Motor neuron (in vitro differentiated cells): Measurements from ENCODE around the gene ENAM. TPM values are rescaled to one million over a fixed set of nuclear protein-coding genes. Genes with fewer than 3 reads are reported as not detected.
"Not testable (repeated sequence)": the region's sequence is repeated elsewhere in the genome, so short reads cannot be mapped to it uniquely, and the experiment has no call there.

Experiments used
- ATAC-seq, 8 experiments: fragments of 200-7000 bp; cut with Tn5 transposase; replicated peaks in 6 of 8; 2 replicates each; pipeline ENCODE4 v1.8.0; 2021; ENCODE audit warnings: mild to moderate bottlenecking in 8 of 8, moderate library complexity in 8 of 8
- H3K27ac ChIP-seq, 2 donors: fragments of 250-450 bp; sonication (Bioruptor Pico); 2 replicates each; pipeline ENCODE4 v1.9.0; 2021; ENCODE audit warnings: antibody characterized with exemption in 2 of 2, mild to moderate bottlenecking in 2 of 2, moderate library complexity in 1 of 2
- H3K4me1 ChIP-seq, 2 donors: fragments of 250-450 bp; sonication (Bioruptor Pico); replicated peaks in 1 of 2; 2 replicates each; pipeline ENCODE4 v1.6.1; 2021; ENCODE audit warnings: antibody characterized with exemption in 2 of 2, mild to moderate bottlenecking in 2 of 2, moderate library complexity in 1 of 2
- H3K4me3 ChIP-seq, 5 donors: fragments of 250-450 bp; sonication (Bioruptor Pico); 2 replicates each; pipeline ENCODE4 v1.9.0; 2021; ENCODE audit warnings: antibody characterized with exemption in 5 of 5, mild to moderate bottlenecking in 5 of 5, moderate library complexity in 4 of 5
- WGBS, 10 experiments: fragments of 450-650 bp; shearing (Covaris generic); methylation state at CpG; one replicate each; pipeline ENCODE4 v1.0.0; 2022; 5-methylcytosine and 5-hydroxymethylcytosine counted together
- in situ Hi-C, 9 experiments: fragments of 400-800 bp; cut with MboI; loops; one replicate each; pipeline ENCODE4 v1.15.0; 2021; ENCODE audit warnings: low sequenced_read_pairs in 9 of 9, low pct_unique_long_range_greater_than_20kb in 2 of 9; ENCODE audit not compliant: unreplicated experiment in 9 of 9
- total RNA-seq, 8 experiments: library from RNA; unstranded; fragments of 300-600 nt; gene quantifications; 2 replicates each; pipeline versions ENCODE4 v1.2.3 to v1.2.4, GENCODE V29; 2022

The ENAM gene
- total RNA-seq, 8 experiments from 2014 or later: 0.05 to 0.33 (median 0.14) TPM; not detected in 2

- ATAC-seq: no peak
- Histone ChIP-seq H3K27ac (no peak overlapping the region), H3K4me3 (no peak overlapping the region), H3K4me1 (no peaks in the 10 kb centered on the region)
- in situ Hi-C loops: loop anchor here in 1 of 9 experiments (25.0 kb wide), 1 partner anchor 1044 kb away; no protein-coding TSS in a partner anchor
- WGBS, 10 experiments: 10 to 100% (median 74%) methylated on average over 1 to 3 of the region's 3 CpGs; no CpG with 5 or more reads in 1 of the 10 experiments
These were observed 39.4 kb downstream of the ENAM start for GRCh38 chr4:70667740-70668535.

- Histone ChIP-seq H3K27ac (no peak overlapping the region), H3K4me3 (no peak overlapping the region), H3K4me1 (no peaks in the 10 kb centered on the region)
- no peak for ATAC-seq
- in situ Hi-C loops: loop anchor here in 1 of 9 experiments (25.0 kb wide), 1 partner anchor 1042 kb away; no protein-coding TSS in a partner anchor
- 15 to 100% (median 73%) methylated on average over 1 to 5 of the region's 5 CpGs for WGBS, 10 experiments
These were observed 41.9 kb downstream of the ENAM start for GRCh38 chr4:70670332-70671014.

GRCh38 chr4:70671091-70671490, 42.5 kb downstream of the ENAM start:
- Histone ChIP-seq H3K4me1 (no peaks in the 10 kb centered on the region), H3K4me3 (no peak overlapping the region), H3K27ac (no peak overlapping the region)
- ATAC-seq: no peak
- WGBS, 10 experiments: 29 to 100% (median 66%) methylated on average over 2 of the region's 2 CpGs; no CpG with 5 or more reads in 4 of the 10 experiments
- in situ Hi-C loops: loop anchor here in 1 of 9 experiments (25.0 kb wide), 1 partner anchor 1041 kb away; no protein-coding TSS in a partner anchor

- in situ Hi-C loops: loop anchor here in 1 of 9 experiments (25.0 kb wide), 1 partner anchor 1038 kb away; no protein-coding TSS in a partner anchor
- H3K4me1 ChIP-seq: no peaks in the 10 kb centered on the region
- no peak overlapping the region for H3K27ac ChIP-seq
- no peak for ATAC-seq
- no peak overlapping the region for H3K4me3 ChIP-seq
These were observed 45.6 kb downstream of the ENAM start for GRCh38 chr4:70674191-70674590.

- H3K27ac ChIP-seq: no peak overlapping the region
- WGBS, 10 experiments: 30 to 100% (median 89%) methylated on average over 1 of the region's 1 CpG; no CpG with 5 or more reads in 3 of the 10 experiments
- no peaks in the 10 kb centered on the region for H3K4me1 ChIP-seq
- no peak overlapping the region for H3K4me3 ChIP-seq
- in situ Hi-C loops: loop anchor here in 1 of 9 experiments (25.0 kb wide), 1 partner anchor 1038 kb away; no protein-coding TSS in a partner anchor
- ATAC-seq: no peak
These were observed 46.2 kb downstream of the ENAM start for GRCh38 chr4:70674731-70675130.

- ATAC-seq: no peak
- Histone ChIP-seq H3K4me1 (no peaks in the 10 kb centered on the region), H3K27ac (no peak overlapping the region), H3K4me3 (no peak overlapping the region)
- in situ Hi-C loops: no loop called here
- WGBS, 10 experiments: 83 to 91% (median 86%) methylated on average over 3 to 5 of the region's 6 CpGs; no CpG with 5 or more reads in 4 of the 10 experiments
These were observed 48.1 kb downstream of the ENAM start for GRCh38 chr4:70676554-70677090.

GRCh38 chr4:70678383-70678999, 49.9 kb downstream of the ENAM start:
- ATAC-seq: no peak
- WGBS, 10 experiments: 67 to 100% (median 100%) methylated on average over 1 of the region's 1 CpG; no CpG with 5 or more reads in 5 of the 10 experiments
- Histone ChIP-seq H3K4me1 (no peaks in the 10 kb centered on the region), H3K27ac (no peak overlapping the region), H3K4me3 (no peak overlapping the region)
- in situ Hi-C loops: no loop called here

- no peak for ATAC-seq
- Histone ChIP-seq H3K4me3 (no peak overlapping the region), H3K4me1 (no peaks in the 10 kb centered on the region), H3K27ac (no peak overlapping the region)
- in situ Hi-C loops: no loop called here
These were observed 52.4 kb downstream of the ENAM start for GRCh38 chr4:70680934-70681333.

GRCh38 chr4:70681704-70682103, 53.2 kb downstream of the ENAM start:
- Histone ChIP-seq H3K4me3 (no peak overlapping the region), H3K27ac (no peak overlapping the region), H3K4me1 (no peaks in the 10 kb centered on the region)
- ATAC-seq: no peak
- in situ Hi-C loops: no loop called here

GRCh38 chr4:70682142-70682541, 53.6 kb downstream of the ENAM start:
- H3K4me1 ChIP-seq, ATAC-seq, H3K4me3 ChIP-seq, in situ Hi-C loops, H3K27ac ChIP-seq: not testable (repeated sequence)
- WGBS, 10 experiments: 38 to 100% (median 79%) methylated on average over 1 to 2 of the region's 3 CpGs

GRCh38 chr4:70687392-70687791, 58.8 kb downstream of the ENAM start:
- no peak for ATAC-seq
- WGBS, 10 experiments: 42 to 98% (median 83%) methylated on average over 2 to 13 of the region's 13 CpGs
- in situ Hi-C loops: no loop called here
- Histone ChIP-seq H3K4me3 (peak overlapping the region; percentile 64 to 86 (median 75)), H3K4me1 (peaks cover 16 to 22% of the 10 kb centered on the region in 2 donors), H3K27ac (peak overlapping the region; percentile 95 to 96)

- peak; percentile 90 to 96 (median 95) for ATAC-seq
- 0 to 11% (median 1%) methylated on average over 4 to 43 of the region's 70 CpGs; no CpG with 5 or more reads in 1 of the 10 experiments for WGBS, 10 experiments
- in situ Hi-C loops: no loop called here
- Histone ChIP-seq H3K4me1 (peaks cover 16 to 22% of the 10 kb centered on the region in 2 donors), H3K27ac (peak within 1 kb of the TSS; percentile 95 to 96), H3K4me3 (peak within 1 kb of the TSS; percentile 64 to 86 (median 75))
These were observed 59.6 kb downstream of the ENAM start, which contains the start of gene UTP3 for GRCh38 chr4:70687821-70688794. UTP3 (plus strand) TSS chr4:70688532; CDS start chr4:70688678, 146 bp downstream.
